Breast epithelium (tissue), 3 donors: ENCODE measurements around the gene FAM187B.

Experiments
- CTCF ChIP-seq, 3 donors: fragments of 450-650 bp; IDR thresholded peaks; one replicate each; pipeline ENCODE4 v1.5.1; 2016 to 2017; ENCODE audit warnings: antibody characterized with exemption in 3 of 3, mild to moderate bottlenecking in 3 of 3, moderate library complexity in 3 of 3
- POLR2A ChIP-seq: fragments of 450-650 bp; IDR thresholded peaks from one replicate; pipeline ENCODE4 v1.6.1; 2016; ENCODE audit warnings: antibody characterized with exemption, mild to moderate bottlenecking, moderate library complexity
- POLR2AphosphoS5 ChIP-seq, 3 donors: sonication (generic); formaldehyde crosslinking; IDR thresholded peaks; one replicate each; pipeline ENCODE4 v1.6.1; 2017; ENCODE audit warnings: antibody characterized with exemption in 3 of 3

GRCh38 chr19:35184884-35185283, 43.7 kb downstream of the FAM187B start:
- no peak for TF ChIP-seq POLR2AphosphoS5 (IDR thresholded peaks at IDR 0.05)
- TF ChIP-seq CTCF (IDR thresholded peaks at IDR 0.05), result no peak
- TF ChIP-seq POLR2A, result no peak
